HS-27A (cell line): ENCODE results near the gene NUSAP1.
A peak's percentile ranks its signal among the peaks of the same experiment; 100 is the strongest.
"Not testable (repeated sequence)": the region's sequence is repeated elsewhere in the genome, so short reads cannot be mapped to it uniquely, and the experiment has no call there.

ENCODE experiments used
- DNase-seq: peaks from one replicate; pipeline ENCODE4 v3.0.0-alpha.2; 2012; ENCODE audit warnings: low read depth, missing footprints

Gene NUSAP1

DNA sequence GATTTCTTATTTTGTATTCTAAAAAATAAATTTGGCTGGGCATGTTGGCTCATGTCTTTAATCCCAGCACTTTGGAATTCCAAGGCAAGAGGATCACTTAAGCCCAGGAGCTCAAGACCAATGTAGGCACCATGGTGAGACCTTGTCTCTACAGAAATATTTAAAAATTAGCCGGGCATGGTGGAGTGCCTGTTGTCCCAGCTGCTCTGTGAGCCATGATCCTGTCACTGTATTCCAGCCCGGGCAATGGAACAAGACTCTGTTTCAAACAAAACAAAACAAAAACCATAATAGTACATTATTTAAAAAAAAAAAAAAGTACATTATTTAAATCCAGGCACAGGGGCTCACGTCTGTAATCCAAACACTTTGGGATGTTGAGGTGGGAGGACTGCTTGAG, 78.8 kb downstream of the NUSAP1 start:
- no peak for DNase-seq

DNA sequence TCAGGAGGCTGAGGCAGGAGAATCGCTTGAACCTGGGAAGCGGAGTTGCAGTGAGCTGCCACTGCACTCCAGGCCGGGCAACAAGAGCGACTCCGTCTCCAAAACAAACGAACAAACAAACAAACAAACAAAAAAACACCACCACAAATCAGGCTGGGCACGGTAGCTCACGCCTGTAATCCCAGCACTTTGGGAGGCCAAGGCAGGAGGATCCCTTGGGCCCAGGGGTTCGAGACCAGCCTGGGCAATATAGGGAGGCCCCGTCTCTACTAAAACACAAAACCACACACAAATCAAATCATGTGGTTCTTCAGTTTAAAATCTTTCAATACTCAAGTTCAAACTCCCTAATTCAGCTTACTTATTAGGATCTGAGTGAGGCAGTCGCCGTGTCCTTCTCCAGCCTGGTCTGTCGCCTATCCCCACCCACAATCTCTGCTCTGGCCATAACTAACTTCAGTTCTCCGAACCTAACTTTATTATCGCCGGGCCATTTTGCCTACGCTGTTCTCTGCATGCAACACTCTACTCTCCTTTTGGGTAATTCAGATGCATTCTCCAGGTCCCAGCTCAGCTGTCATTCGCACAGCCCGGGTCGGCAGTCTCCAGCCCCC, 83.6 kb downstream of the NUSAP1 start:
- no peak for DNase-seq

GRCh38 chr15:41416742-41417417, 84.2 kb downstream of the NUSAP1 start, which contains the start of gene RTF1:
Gene RTF1, plus strand, starts transcription at chr15:41417095. Its CDS starts 21 bp downstream, at chr15:41417116.
- DNase-seq: peak; percentile 56

DNA sequence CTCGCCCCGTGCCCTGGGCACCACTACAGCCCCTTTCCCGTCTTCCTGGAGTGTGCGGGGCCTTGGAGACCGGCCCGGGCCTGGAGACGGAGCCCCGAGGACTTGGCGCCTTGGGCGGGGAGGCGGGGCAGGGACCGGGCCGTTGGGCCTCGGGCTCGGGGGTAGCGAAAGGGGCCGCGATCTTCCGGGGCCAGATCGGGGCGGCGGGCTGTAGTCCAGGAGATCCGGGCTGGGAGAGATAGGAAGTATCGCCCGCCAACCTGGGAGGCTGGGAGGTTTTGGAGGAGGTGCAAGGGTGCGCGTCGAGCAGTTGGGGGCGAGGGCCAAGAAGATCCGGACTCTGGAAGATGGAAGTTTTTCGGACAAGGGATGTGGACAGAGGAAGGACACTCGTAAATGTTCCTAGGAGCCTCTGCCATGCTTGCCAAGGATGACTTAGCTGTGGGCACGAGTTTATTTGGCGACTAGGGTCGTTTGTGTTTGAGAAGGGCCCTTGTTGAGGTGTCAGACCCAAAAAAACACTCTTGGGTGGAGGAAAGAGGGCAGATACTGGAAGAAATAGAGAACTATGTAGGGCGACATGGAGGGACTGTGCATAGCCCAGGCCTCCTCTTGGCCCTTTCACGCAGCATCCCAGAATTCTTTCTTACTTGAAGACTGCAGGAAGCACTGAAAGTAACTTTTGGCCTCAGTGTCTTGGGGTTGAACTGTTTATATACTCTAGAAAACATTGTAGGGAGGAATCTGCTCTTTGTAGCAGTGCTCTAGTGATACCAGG, 84.9 kb downstream of the NUSAP1 start:
- peak; percentile 23 for DNase-seq

DNA sequence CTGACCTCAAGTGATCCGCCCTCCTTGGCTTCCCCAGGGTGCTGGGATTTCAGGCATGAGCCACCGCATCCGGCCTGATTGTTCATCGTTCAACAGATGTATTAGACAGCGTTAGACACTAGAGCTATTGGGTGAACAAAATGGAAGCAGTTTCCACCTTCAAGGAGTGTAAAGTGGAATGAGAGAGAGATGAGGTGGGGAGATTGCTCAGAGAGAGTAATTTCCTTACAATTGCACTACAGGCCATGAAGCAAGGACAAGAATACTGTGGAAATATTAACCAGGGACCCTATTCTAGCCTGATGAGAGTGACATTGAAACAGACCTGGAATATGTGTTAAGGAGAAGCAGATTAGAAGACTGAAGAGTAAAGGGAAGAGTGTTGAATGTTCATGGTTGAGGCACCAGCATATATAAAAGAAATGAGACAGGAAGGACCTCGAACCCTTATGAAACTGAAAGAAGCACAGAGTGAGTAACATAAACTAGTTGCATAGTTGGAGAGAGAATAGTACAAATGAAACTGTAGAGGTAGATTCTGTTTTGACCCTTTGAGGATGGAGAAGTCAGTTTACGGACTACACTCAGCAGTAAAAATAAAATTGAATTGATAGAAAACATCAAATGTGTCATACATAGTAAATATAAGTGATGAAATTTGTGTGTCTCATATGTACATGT, 91.4 kb downstream of the NUSAP1 start:
- no peak for DNase-seq

DNA sequence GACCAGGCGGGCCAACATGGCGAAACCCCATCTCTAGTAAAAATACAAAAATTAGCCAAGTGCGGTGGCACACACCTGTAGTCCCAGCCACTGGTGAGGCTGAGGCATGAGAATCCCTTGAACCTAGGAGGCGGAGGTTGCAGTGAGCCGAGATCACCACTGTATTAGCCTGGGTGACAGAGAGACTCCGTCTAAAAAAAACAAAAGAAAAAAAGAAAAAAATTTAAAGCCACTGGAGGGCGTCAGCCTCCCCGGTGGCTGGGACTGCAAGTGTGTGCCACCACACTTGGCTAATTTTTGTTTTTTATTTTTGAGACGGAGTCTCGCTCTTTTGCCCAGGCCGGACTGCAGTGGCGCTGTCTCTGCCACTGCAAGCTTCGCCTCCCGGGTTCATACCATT, 92.1 kb downstream of the NUSAP1 start:
- no peak for DNase-seq

DNA sequence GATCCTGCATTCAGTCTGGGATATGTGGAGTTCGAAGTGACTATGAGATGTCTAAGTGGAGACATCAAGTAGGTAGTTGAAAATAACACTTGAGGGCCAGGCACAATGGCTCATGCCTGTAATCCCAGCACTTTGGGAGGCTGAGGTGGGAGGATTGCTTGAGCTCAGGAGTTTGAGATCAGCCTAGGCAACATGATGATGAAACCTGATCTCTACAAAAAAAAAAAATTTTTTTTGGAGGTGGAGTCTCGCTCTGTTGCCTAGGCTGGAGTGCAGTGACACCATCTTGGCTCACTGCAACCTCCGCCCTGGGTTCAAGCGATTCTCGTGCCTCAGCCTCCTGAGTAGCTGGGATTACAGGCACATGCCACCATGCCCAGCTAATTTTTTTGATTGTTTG, 93.2 kb downstream of the NUSAP1 start:
- not testable (repeated sequence) for DNase-seq

GRCh38 chr15:41429003-41429890, 96.6 kb downstream of the NUSAP1 start:
- no peak for DNase-seq
